Measurements from ENCODE around the gene TENM4.

The TENM4 gene

GRCh38 chr11:79484872-79485271, 44.0 kb upstream of the TENM4 start:
- no peak for DNase-seq
- H3K4me1 Mint-ChIP-seq: peaks cover 17% of the 10 kb centered on the region
- H3K36me3 Mint-ChIP-seq (ENCODE audit: low read depth): no peaks in the 10 kb centered on the region
- no peaks in the 10 kb centered on the region for H3K9me3 Mint-ChIP-seq
- no peak overlapping the region for H3K27ac Mint-ChIP-seq
- no peak overlapping the region for H3K4me3 Mint-ChIP-seq
- H3K27me3 Mint-ChIP-seq (ENCODE audit: low read depth, poor library complexity): peaks cover 8% of the 10 kb centered on the region
- TF ChIP-seq CTCF (IDR thresholded peaks at IDR 0.05): no peak

- Mint-ChIP-seq H3K4me1 (peaks cover 17% of the 10 kb centered on the region), H3K4me3 (no peak overlapping the region), H3K36me3 (ENCODE audit: low read depth) (no peaks in the 10 kb centered on the region), H3K9me3 (no peaks in the 10 kb centered on the region), H3K27ac (no peak overlapping the region), H3K27me3 (ENCODE audit: low read depth, poor library complexity) (peaks cover 8% of the 10 kb centered on the region)
- no peak for DNase-seq
- TF ChIP-seq CTCF (IDR thresholded peaks at IDR 0.05): no peak
Measured at GRCh38 chr11:79482800-79483199, 42.0 kb upstream of the TENM4 start.

GRCh38 chr11:79481795-79482194, 41.0 kb upstream of the TENM4 start:
- no peak overlapping the region for H3K27ac Mint-ChIP-seq
- TF ChIP-seq CTCF (IDR thresholded peaks at IDR 0.05): no peak
- H3K9me3 Mint-ChIP-seq: peaks cover 3% of the 10 kb centered on the region
- no peak overlapping the region for H3K4me3 Mint-ChIP-seq
- peaks cover 8% of the 10 kb centered on the region for H3K27me3 Mint-ChIP-seq (ENCODE audit: low read depth, poor library complexity)
- H3K4me1 Mint-ChIP-seq: peaks cover 17% of the 10 kb centered on the region
- no peak for DNase-seq
- H3K36me3 Mint-ChIP-seq (ENCODE audit: low read depth): no peaks in the 10 kb centered on the region

- Mint-ChIP-seq H3K4me1 (peaks cover 10% of the 10 kb centered on the region), H3K27ac (no peak overlapping the region), H3K9me3 (peaks cover 13% of the 10 kb centered on the region)
Measured at GRCh38 chr11:79480864-79481263, 40.0 kb upstream of the TENM4 start.

GRCh38 chr11:79472819-79473529, 32.1 kb upstream of the TENM4 start:
- no peak overlapping the region for H3K4me3 Mint-ChIP-seq

More at GRCh38 chr11:79480864-79481263, 40.0 kb upstream of the TENM4 start:
- no peak for TF ChIP-seq CTCF (IDR thresholded peaks at IDR 0.05)
- DNase-seq: no peak
- Mint-ChIP-seq H3K27me3 (ENCODE audit: low read depth, poor library complexity) (peaks cover 2% of the 10 kb centered on the region), H3K4me3 (no peak overlapping the region), H3K36me3 (ENCODE audit: low read depth) (no peaks in the 10 kb centered on the region)

More at GRCh38 chr11:79472819-79473529, 32.1 kb upstream of the TENM4 start:
- Mint-ChIP-seq H3K9me3 (peaks cover 24% of the 10 kb centered on the region), H3K36me3 (ENCODE audit: low read depth) (no peaks in the 10 kb centered on the region), H3K27me3 (ENCODE audit: low read depth, poor library complexity) (peaks cover 27% of the 10 kb centered on the region), H3K27ac (no peak overlapping the region), H3K4me1 (peaks cover 21% of the 10 kb centered on the region)
- no peak for DNase-seq
- no peak for TF ChIP-seq CTCF (IDR thresholded peaks at IDR 0.05)

Measured in nephron progenitor cell (in vitro differentiated cells).